Neuronal stem cell (in vitro differentiated cells): ENCODE results near the gene ACOD1.

ENCODE experiments used
- DNase-seq: peaks from one replicate; pipeline ENCODE4 v3.0.0-alpha.2; 2013; ENCODE audit warnings: low spot score
- H2AFZ ChIP-seq: one replicate; pipeline ENCODE4 v1.6.1; 2013; ENCODE audit warnings: mild to moderate bottlenecking, low read length, inconsistent platforms
- H2AK5ac ChIP-seq: 2 replicates; pipeline ENCODE4 v1.6.1; 2013; ENCODE audit warnings: low read depth, mild to moderate bottlenecking, inconsistent platforms, low read length, moderate library complexity, mixed read lengths
- H2BK120ac ChIP-seq: 2 replicates; pipeline ENCODE4 v1.6.1; 2013; ENCODE audit warnings: low read depth, mild to moderate bottlenecking, inconsistent platforms, low read length, moderate library complexity, mixed read lengths
- H2BK12ac ChIP-seq: one replicate; pipeline ENCODE4 v1.6.1; 2013; ENCODE audit warnings: low read length, inconsistent platforms
- H2BK15ac ChIP-seq: 2 replicates; pipeline ENCODE4 v1.6.1; 2013; ENCODE audit warnings: mild to moderate bottlenecking, low read length, inconsistent platforms, mixed read lengths
- H2BK5ac ChIP-seq: one replicate; pipeline ENCODE4 v1.6.1; 2013; ENCODE audit warnings: inconsistent platforms, mild to moderate bottlenecking, low read length, moderate library complexity
- H3K14ac ChIP-seq: one replicate; pipeline ENCODE4 v1.6.1; 2013; ENCODE audit warnings: low read length, inconsistent platforms
- H3K18ac ChIP-seq: 2 replicates; pipeline ENCODE4 v1.6.1; 2013; ENCODE audit warnings: low read length, inconsistent platforms
- H3K23ac ChIP-seq: 2 replicates; pipeline ENCODE4 v1.6.1; 2013; ENCODE audit warnings: low read depth, mild to moderate bottlenecking, mixed read lengths, low read length, inconsistent platforms; ENCODE audit not compliant: poor library complexity
- H3K27ac ChIP-seq: replicated peaks from 3 replicates; pipeline ENCODE4 v1.5.1; 2013; ENCODE audit warnings: low read length, inconsistent platforms
- H3K27me3 ChIP-seq, 3 experiments: 2 replicates each; pipeline ENCODE4 v1.6.1; 2013; ENCODE audit warnings: low read length in 3 of 3, mild to moderate bottlenecking in 2 of 3, inconsistent platforms in 1 of 3, low read depth in 1 of 3, mixed read lengths in 1 of 3, moderate library complexity in 1 of 3; ENCODE audit not compliant: control insufficient read depth in 3 of 3, insufficient read depth in 3 of 3
- H3K36me3 ChIP-seq, 2 donors: replicated peaks in 1 of 2; 2 replicates each; pipeline ENCODE4 v1.6.1; 2013; ENCODE audit warnings: low read length in 2 of 2; ENCODE audit not compliant: control insufficient read depth in 2 of 2, insufficient read depth in 2 of 2
- H3K4ac ChIP-seq: 2 replicates; pipeline ENCODE4 v1.6.1; 2013; ENCODE audit warnings: inconsistent platforms, mild to moderate bottlenecking, low read length, moderate library complexity
- H3K4me1 ChIP-seq, 2 donors: 1 replicate in 1 of 2; 2 replicates in 1 of 2; pipeline ENCODE4 v1.6.1; 2013; ENCODE audit warnings: low read length in 2 of 2, low read depth in 1 of 2; ENCODE audit not compliant: control insufficient read depth in 2 of 2, insufficient read depth in 1 of 2
- H3K4me2 ChIP-seq: one replicate; pipeline ENCODE4 v1.6.1; 2013; ENCODE audit warnings: mild to moderate bottlenecking, low read length, inconsistent platforms; ENCODE audit not compliant: insufficient read depth, poor library complexity, severe bottlenecking
- H3K4me3 ChIP-seq, 2 donors: 2 replicates each; pipeline ENCODE4 v1.5.1; 2013; ENCODE audit warnings: low read length in 2 of 2, mild to moderate bottlenecking in 2 of 2, inconsistent platforms in 1 of 2, moderate library complexity in 1 of 2
- H3K79me1 ChIP-seq: one replicate; pipeline ENCODE4 v1.6.1; 2013; ENCODE audit warnings: low read depth, mild to moderate bottlenecking, inconsistent platforms, low read length, moderate library complexity
- H3K9ac ChIP-seq: one replicate; pipeline ENCODE4 v1.6.1; 2013; ENCODE audit warnings: mild to moderate bottlenecking, low read depth, low read length, inconsistent platforms; ENCODE audit not compliant: poor library complexity
- H3K9me3 ChIP-seq, 2 donors: replicated peaks in 1 of 2; 2 replicates each; pipeline versions ENCODE3 to v1.6.1; 2013; ENCODE audit warnings: low read length in 2 of 2, mild to moderate bottlenecking in 2 of 2, inconsistent platforms in 1 of 2, low read depth in 1 of 2, mixed read lengths in 1 of 2, moderate library complexity in 1 of 2; ENCODE audit not compliant: control insufficient read depth in 2 of 2, insufficient read depth in 1 of 2
- H4K8ac ChIP-seq: one replicate; pipeline ENCODE4 v1.6.1; 2013; ENCODE audit warnings: low read depth, mild to moderate bottlenecking, inconsistent platforms, low read length, moderate library complexity
- H4K91ac ChIP-seq: one replicate; pipeline ENCODE4 v1.6.1; 2013; ENCODE audit warnings: low read length, low read depth, mild to moderate bottlenecking, inconsistent platforms; ENCODE audit not compliant: poor library complexity
- WGBS, 2 donors: extraction: QIAGEN DNeasy Blood & Tissue Kit; methylation state at CpG; one replicate each; pipeline ENCODE4 v1.1.7; 2013; ENCODE audit warnings: missing lambda C conversion rate in 2 of 2, mixed read lengths in 1 of 2; ENCODE audit not compliant: insufficient read length in 2 of 2, insufficient replicate concordance in 1 of 2; ENCODE audit errors: extremely low coverage in 2 of 2; 5-methylcytosine and 5-hydroxymethylcytosine counted together

ACOD1 gene

GRCh38 chr13:77001963-77002587, 53.8 kb downstream of the ACOD1 start:
- Histone ChIP-seq H3K9ac (no peak overlapping the region), H3K23ac (no peak overlapping the region), H2AK5ac (no peak overlapping the region), H3K9me3 (no peaks in the 10 kb centered on the region), H3K79me1 (no peaks in the 10 kb centered on the region), H3K18ac (no peak overlapping the region), H3K4me3 (no peak overlapping the region), H3K27ac (no peak overlapping the region), H2AFZ (no peak overlapping the region), H3K14ac (no peak overlapping the region), H3K4ac (no peak overlapping the region), H2BK5ac (no peak overlapping the region), H3K36me3 (peaks cover 4 to 95% of the 10 kb centered on the region in 2 donors), H3K4me1 (no peaks in the 10 kb centered on the region), H2BK120ac (no peak overlapping the region), H2BK15ac (no peak overlapping the region), H4K8ac (no peak overlapping the region), H3K4me2 (no peak overlapping the region), H2BK12ac (no peak overlapping the region), H3K27me3 (no peaks in the 10 kb centered on the region), H4K91ac (no peak overlapping the region)
- WGBS, 2 donors: no CpG with 5 or more reads among the region's 4 CpGs
- DNase-seq: no peak

GRCh38 chr13:77002590-77003190, 54.4 kb downstream of the ACOD1 start:
- no peak overlapping the region for H2BK12ac ChIP-seq
- H3K23ac ChIP-seq: no peak overlapping the region
- H2AFZ ChIP-seq: no peak overlapping the region
- no peak overlapping the region for H2BK15ac ChIP-seq
- H3K27me3 ChIP-seq: no peaks in the 10 kb centered on the region
- no peak overlapping the region for H3K27ac ChIP-seq
- no peak overlapping the region for H4K8ac ChIP-seq
- WGBS, 2 donors: no CpG with 5 or more reads among the region's 7 CpGs
- no peak overlapping the region for H3K4ac ChIP-seq
- no peak for DNase-seq
- peaks cover 7 to 98% of the 10 kb centered on the region in 2 donors for H3K36me3 ChIP-seq
- H3K9me3 ChIP-seq: no peaks in the 10 kb centered on the region
- H3K4me2 ChIP-seq: no peak overlapping the region
- no peak overlapping the region for H2BK5ac ChIP-seq
- no peaks in the 10 kb centered on the region for H3K79me1 ChIP-seq
- no peak overlapping the region for H2BK120ac ChIP-seq
- H3K4me1 ChIP-seq: no peaks in the 10 kb centered on the region
- H3K14ac ChIP-seq: no peak overlapping the region
- H4K91ac ChIP-seq: no peak overlapping the region
- H3K4me3 ChIP-seq: no peak overlapping the region
- H3K9ac ChIP-seq: no peak overlapping the region
- H2AK5ac ChIP-seq: no peak overlapping the region
- no peak overlapping the region for H3K18ac ChIP-seq
